Stimulated activated CD4-positive, alpha-beta T cell treated with anti-CD3 and anti-CD28 coated beads, Interleukin-1b, Interleukin-23, amount 100 ng/mL, for 48 hours (primary cell): ENCODE measurements around the gene TNIK.
"Not testable (repeated sequence)": the region's sequence is repeated elsewhere in the genome, so short reads cannot be mapped to it uniquely, and the experiment has no call there.

Experiments used
- DNase-seq: peaks from one replicate; pipeline ENCODE4 v3.0.0-alpha.2; 2020

TNIK gene

DNA sequence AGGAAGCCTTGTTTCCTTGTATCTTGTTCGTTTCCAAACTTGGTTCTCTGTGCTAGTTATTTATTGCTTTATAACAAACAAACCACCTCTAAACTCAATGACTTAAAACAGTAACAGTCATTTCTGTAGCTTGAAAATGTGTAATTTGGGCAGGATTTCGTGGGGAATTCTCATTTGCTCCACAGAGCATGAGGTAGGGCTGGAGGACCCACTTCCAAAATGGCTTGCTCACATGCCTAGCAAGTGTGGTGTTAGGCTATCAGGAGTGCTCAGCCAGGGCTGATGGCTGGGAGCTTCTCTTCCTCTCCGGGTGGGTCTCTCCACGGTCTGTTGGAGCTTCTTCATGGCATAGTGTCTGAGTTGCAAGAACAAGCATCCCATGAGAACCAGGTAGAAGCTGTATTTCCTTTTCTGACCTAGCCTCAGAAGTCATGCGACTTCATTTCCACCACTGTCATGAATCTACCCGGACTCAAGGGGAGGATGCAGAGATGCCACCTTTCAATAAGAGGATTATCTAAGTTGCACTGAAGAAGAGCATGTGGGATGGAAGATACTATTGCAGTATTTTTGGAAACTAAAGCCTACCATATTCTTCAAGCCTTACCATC lies 8.2 kb upstream of the TNIK start:
- DNase-seq = no peak

- no peak for DNase-seq
Observed at GRCh38 chr3:171465763-171466162, 5.6 kb upstream of the TNIK start.

- no peak for DNase-seq
Observed at GRCh38 chr3:171464462-171464861, 4.3 kb upstream of the TNIK start.

- DNase-seq = no peak
Observed at GRCh38 chr3:171462224-171462623, 2.0 kb upstream of the TNIK start.

- no peak for DNase-seq
Observed at GRCh38 chr3:171461525-171461917, 1.3 kb upstream of the TNIK start.

- peak; percentile 44 for DNase-seq
Observed at GRCh38 chr3:171460725-171461524, 720 bp upstream of the TNIK start.

DNA sequence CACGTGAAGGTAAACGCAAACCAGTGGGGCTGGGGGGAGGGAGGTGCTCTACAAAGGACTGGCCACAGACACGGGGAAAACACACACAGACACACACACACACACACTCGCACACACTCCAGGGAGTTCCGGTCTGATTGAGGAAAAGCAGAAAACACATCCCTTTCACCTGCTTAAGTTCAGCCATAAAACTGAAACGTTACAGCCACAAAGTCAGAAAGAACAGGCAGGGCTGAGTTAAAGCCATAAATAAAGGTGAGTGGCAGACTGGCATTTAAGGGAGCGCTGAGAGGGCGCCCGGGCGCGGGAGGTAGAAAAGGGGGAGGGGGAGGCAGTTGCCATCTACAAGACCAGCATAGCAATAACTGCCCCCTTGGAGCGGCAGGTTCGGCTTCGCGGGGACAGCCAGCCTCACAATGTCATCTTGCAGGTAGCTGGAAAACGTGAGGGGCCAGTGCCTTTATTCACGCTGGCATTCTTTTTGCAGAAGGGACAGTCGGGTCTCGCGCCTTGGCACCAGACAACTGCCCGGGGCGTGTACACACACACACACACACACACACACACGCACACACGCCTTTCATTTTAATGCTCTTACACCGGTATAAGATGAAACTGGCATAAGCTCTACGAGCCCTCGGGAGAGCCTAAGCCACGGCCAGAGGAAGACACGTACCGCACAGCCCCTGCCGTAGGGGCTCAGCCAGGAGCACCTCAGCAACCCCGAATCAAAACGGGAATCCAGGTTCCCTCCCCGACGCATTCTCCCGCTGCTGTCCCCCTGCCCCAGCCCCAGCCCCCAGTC lies 866 bp downstream of the TNIK start:
- DNase-seq = peak; percentile 37

- peak; percentile 7 for DNase-seq
Observed at GRCh38 chr3:171458864-171459136, 1.4 kb downstream of the TNIK start.

- DNase-seq = peak; percentile 22
Observed at GRCh38 chr3:171458071-171458863, 1.9 kb downstream of the TNIK start.

- DNase-seq = no peak
Observed at GRCh38 chr3:171457607-171458061, 2.6 kb downstream of the TNIK start.

DNA sequence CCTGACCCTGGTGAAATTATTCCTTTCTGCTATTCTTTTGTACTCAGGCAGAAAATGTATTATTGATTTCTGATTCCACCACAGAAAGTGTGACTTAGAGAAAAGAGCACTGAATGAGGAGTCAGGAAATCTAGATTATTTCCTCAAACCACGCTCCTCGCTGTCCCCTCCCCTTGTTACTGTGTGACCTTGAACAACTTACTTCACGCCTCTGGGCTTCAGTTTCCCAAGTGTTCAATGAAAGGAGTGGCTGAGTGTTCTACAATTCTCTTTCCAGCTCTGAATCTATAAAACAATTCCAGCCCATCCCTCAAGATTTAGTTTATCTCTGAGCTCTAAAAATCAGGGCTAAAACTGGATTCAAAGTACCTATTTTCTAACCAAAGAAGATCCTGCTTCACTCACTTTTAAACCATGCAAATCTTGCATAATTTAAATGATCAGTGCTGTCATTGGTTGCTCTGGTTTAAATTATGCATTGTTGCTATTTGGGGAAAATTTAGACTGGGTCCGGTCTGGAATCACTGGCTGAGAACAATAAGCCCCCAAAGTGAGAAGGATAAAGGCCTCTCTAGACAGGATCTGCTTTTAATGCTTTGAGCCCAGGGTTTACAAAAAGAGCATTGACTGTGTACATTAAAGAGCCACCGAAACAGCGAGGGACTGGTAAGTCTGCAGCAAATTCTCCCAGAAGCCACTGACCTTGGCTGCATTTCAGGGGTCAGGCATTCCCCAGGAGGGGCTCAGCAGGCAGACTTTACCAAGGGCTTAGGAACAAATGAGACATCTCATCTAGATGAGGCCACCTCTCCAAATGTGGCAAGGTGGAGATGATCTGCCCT lies 3.2 kb downstream of the TNIK start:
- no peak for DNase-seq

GRCh38 chr3:171455603-171456550 lies 4.3 kb downstream of the TNIK start:
- DNase-seq = no peak

DNA sequence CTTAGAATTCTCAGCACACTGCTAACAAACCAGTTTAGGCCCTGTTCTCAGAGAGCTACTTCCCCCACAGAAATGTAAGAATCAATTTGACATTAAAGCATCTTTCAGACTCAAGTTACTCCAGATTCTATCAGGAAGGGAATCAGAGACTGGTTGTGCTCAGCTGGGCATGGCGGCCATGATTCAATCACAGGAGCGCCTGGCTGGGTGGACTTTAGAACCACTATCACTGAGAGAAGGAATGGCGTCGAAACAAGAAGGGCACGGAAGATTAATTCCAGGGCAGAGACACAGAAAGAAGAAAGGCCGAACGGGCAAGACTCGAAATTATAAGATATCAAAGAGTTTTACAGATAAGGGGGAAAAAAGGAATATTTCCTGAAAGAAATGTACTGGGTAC lies 6.2 kb downstream of the TNIK start:
- DNase-seq = no peak

- DNase-seq = no peak
Observed at GRCh38 chr3:171453180-171453886, 6.9 kb downstream of the TNIK start.

DNA sequence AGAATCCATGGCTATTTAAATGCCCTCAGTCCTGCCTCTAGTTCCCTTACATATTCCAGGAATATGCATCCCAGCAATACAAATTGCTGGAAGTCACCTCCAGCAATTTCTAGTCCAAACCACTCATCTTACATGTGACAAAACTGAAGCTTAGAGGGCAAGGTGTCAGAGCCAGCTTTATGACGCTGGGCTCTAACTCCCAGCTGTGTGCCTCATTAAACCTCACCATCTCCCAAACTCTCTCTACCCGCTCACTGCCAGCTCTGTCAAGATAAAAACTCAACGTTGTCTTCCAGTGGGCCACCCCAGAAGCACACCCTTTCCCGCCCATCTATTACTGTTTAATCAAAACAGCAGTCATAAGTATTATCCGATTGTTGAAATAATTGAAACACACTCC lies 7.9 kb downstream of the TNIK start:
- DNase-seq = no peak

- DNase-seq = no peak
Observed at GRCh38 chr3:171451915-171452314, 8.3 kb downstream of the TNIK start.

GRCh38 chr3:171447579-171447891 lies 12.7 kb downstream of the TNIK start:
- not testable (repeated sequence) for DNase-seq

DNA sequence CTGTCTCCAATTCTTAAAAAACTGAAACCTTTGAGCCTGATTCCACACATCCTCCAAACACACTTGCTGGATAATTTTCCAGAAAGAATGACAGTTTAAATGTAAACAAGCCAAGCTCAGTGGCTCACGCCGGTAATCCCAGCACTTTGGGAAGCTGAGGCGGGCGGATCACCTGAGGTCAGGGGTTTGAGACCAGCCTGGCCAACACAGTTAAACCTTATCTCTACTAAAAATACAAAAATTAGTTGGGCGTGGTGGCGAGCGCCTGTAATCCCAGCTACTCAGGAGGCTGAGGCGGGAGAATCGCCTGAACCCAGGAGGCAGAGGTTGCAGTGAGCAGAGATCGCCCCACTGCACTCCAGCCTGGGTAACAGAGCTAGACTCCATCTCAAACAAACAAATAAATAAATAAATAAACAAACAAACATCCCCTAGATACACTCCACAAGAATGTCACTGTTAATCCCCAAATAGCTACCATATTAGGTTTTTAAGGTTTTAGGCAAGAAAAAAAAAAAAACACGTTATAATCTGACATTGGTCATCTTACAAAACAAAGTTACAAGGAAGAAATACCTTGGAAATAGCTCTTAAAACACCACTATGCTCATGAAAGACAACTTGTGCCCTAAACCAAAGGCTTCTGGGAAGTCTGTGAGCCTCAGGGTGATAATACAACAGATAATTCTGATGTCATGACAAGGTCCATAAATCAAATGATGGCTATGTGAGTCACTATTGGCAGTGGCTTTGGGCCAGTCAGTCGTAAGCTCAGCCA lies 13.2 kb downstream of the TNIK start:
- no peak for DNase-seq

DNA sequence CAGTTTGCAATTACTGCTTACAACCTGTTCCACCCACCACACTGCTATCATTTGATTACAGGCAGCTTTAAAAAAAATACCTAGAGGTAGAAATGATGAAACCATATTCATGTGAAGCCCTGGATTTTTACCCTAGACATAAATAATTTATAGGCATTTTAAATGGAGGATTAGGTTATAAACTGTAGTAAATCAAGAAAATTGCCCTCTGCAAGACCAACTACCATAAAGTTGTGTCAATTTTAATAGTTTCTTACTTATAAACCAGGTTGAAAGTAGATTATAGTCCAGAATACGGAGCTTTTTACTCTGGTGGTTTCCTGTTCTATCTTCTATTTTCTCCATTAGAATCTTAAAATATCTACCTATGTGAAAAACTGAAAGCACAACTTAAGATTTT lies 13.9 kb downstream of the TNIK start:
- DNase-seq = no peak
